Stimulated activated CD4-positive, alpha-beta T cell treated with anti-CD3 and anti-CD28 coated beads, TNF-alpha, amount 100 ng/mL, for 24 hours (primary cell): ENCODE results near the gene SELPLG.
A peak's percentile ranks its signal among the peaks of the same experiment; 100 is the strongest.
"Not testable (repeated sequence)": the region's sequence is repeated elsewhere in the genome, so short reads cannot be mapped to it uniquely, and the experiment has no call there.

Source experiments
- DNase-seq, 3 experiments: peaks; one replicate each; pipeline ENCODE4 v3.0.0-alpha.2; 2020; ENCODE audit warnings: low read depth in 3 of 3

Gene SELPLG

DNA sequence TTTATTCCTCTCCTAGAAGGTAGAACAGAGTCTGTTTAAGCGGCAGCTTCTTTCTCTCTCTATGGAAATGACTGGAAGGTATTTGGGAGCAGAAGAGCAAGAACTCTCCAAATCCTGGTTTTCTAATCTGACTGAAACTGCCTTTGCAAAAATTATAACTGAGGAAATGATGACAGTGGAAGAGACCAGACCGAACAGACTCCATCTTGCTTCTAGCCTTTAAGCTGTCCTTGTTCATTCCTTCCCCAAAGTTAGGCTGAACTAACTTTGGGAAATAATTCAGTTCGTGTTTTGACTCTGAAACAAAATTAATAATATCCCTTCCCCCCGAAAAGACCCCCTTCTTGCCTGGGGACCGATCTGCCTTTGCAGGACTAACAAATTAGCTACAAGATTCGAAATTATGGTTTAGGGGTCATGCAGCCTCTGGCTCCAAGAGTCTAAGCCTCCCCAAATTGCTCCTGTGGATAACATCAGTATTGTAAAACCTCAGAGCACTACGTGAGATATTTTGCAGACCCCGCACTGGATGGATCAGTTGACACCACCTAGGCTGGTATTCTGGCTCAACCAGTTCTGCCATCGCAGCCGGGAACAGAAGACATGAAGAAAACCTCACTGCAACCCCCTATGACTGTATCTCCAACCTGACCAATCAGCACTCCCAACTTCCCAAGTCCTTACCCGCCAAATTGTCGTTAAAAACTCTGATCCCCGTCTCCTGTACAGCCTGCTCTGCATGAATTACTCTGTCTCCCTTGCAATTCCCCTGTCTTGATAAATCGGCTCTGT is 14.1 kb downstream of the SELPLG start:
- no peak for DNase-seq

DNA sequence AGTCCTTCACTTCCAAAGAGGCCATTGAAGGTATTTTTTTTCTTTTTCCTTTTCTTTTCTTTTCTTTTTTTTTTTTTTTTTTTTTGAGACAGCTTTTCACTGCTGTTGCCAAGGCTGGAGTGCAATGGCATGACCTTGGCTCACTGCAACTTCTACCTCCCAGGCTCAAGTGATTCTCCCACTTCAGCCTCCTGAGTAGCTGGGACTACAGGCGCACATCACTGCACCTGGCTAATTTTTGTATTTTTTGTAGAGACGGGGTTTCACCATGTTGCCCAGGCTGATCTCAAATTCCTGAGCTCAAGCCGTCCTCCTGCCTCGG is 14.8 kb downstream of the SELPLG start:
- DNase-seq, result not testable (repeated sequence)

DNA sequence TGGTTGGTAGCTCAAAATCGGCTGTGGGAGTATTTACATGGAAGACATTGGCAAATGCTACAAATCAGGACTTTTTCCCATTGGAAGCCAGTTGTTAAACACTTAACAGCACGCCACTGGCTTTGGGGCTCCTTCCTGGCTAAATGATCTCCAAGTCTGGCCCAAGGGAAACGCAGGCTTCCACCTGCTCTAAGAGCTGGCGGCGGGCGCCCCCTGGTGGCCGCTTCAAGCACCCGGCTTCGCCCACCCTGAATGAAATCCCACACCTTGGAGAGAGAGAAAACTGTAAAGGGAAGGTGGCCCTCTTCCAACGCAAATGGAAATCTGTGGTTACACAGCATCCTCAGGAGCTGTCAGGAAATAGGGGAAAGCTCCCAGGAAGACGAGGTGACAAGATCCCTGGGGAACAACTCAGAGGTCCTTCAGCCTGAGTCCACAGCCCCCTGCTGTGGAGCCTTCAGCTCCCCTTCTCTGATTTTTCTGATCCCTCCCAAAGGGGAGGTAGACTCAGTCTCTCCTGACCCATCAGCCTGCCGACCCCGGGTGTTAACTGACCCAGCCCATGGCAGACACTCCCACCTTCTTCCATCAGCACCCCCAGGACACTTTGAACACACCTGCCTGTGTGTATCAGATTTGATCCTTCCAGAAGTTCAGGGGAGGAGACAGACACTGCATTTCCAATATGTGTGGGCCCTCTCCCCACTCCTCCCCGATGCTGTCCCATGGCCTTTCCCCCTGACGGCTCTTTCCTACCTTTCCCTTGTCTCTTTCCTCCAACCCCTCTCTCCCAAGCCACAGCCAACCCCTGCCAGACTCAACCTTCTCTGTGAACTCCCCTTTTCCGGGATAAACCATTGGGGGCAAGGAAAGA is 15.4 kb downstream of the SELPLG start:
- DNase-seq, result peak; percentile 58 to 73 (median 62)

DNA sequence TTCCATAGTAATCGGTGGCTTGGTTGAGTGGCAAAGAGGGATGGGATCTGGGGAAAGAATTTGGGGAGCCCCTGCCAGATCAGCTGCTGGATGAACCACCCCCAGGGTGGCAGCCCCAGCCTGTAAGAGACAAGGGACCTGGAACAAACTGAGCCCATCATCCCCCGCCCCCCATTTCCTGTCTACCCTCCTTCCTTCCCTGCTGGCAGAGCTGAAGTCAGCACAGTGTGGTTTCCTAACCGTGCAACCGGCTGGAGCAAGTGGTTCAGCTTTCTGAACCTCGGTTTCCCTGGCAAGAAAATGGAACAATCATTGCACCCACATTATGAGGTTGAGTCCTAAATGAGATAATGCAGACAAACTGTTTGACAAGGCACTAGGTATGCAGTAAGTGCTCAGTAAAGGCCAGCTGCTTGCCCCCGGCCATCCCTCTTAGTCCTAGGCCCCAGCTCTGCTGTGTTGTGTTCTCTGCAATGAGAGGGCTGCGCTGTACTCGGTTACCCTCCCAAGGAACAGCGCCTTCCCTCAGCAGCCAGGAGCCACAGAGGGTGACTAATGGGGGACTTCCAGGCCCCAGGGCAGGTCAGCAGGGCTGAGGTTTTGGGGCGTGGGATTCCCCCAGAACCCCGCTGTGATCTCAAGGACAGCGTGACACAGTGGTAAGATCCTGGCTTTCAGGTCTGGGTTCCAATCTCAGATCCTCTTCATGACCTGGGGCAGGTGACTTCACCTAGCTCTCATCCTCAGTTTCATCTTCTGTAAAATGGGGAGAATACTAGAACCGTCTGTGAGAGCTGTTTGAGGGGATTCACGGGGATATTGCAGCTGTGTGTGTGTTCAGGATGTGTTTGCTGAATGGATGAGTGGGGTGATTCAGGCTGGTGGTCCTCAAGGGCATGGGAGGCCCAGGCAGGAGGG is 16.5 kb downstream of the SELPLG start:
- DNase-seq, result peak; percentile 55 to 81 (median 65)

DNA sequence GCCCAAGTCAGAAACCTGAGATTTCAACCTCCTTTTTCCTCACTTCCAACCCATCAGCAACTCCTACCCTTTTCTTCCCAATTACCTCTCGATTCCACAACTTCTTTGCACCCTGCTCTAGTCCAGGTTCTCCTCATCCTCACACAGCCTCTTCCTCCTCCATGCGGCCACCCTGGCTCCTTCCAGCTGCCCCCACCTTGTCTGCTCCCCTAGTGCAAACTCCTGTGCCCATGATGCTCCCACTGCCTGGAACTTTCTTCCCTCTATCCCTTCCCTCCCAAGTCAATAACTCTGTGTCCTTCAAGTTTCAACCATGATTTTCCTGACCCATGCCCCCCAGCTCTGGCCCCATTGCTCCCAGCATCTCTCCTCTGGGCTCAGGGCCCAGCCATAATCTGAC is 17.3 kb downstream of the SELPLG start:
- DNase-seq, result no peak

DNA sequence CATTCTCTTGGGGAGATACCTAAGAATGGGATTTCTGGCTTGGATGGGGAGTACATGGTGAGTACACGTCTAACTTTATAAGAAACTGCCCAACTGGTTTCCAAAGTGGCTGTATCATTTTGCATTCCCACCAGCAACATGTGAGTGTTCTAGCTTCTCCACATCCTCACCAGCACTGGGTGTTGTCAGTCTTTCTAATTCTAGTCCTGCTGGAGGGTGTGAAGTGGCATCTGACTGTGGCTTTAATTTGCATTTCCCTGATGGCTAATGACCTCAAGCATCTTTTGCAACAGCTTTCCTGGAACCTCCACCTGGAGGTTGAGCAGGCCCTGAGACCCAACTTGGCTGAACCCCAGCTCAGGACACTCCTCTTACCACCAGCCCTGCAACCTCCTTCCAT is 17.8 kb downstream of the SELPLG start:
- DNase-seq, result no peak

DNA sequence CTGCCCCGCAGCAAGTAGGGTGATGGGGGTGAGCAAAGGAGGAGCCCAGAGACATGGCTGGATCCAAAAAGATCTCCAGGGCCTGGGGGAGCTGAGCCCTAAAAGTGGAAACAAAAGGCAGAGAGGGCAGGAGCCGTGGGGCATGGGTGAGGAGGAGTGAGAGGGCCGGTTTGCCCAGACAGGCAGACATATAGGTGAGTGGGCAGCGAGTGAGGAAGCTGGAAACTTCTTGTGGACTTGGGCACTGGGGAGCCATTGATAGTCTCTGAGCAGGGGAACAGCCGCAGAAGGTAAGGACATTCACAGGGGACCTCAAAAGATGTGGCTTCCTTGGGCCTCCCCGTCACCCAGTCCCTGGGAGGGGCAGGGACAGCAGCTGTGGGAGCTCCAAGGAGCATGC is 19.1 kb downstream of the SELPLG start:
- DNase-seq, result no peak

DNA sequence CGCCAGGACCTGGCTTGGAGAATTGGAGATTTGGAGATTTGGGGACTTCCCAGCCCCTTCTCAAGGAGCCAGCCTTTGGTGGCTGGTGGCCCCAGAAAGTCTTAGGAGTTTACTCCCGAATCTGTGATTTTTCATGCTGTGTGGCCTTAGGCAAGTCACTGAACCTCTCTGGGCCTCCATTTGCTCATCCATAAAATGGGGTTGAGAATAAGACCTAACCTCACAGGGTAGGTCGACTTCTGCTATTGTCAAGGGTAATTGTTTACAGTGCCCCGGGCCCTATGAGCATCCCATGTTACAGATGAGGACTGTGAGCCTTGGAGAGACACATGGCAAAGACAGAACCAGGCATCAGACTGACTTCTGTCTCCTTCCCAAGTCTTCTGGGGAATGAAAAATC is 19.7 kb downstream of the SELPLG start:
- no peak for DNase-seq

DNA sequence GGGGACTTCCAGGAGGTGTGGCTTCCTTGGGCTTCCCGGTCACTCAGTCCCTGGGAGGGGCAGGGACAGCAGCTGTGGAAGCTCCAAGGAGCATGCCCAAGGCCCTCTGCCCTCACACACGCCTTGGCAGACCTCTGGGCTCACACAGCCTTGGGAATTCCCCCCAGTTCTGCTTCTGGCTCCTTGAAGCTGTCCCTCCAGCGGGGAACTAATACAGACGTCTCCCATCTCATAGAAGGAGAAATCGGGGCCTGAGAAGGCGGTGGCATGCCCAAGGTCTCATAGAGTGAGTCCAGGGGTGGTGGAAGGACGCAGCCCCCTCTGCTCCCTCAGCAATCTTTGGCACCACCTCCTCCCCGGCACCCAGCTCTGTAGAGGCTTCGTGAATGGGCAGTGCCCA is 20.1 kb downstream of the SELPLG start:
- no peak for DNase-seq

DNA sequence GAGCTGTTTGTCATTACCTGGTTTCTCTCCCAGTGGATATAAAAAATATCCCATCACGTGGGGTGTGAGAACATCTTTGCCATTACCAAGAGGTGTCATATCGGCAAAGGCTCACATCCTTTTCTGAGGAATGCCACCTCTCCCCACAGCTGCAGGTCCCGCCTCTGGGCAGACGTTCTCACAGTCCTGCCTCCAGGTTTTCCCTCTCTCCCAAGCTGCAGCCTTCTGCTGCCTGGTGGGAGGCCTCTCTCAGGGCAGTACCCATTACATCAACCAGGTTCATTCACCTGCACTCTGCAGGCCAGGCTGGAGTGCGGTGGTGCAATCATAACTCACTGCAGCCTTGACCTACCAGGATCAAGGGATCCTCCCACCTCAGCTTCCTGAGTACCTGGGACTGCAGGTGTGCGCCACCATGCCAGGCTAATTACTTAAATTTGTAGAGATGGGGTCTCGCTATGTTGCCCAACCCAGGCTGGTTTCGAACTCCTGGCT is 20.9 kb downstream of the SELPLG start:
- DNase-seq, result no peak

DNA sequence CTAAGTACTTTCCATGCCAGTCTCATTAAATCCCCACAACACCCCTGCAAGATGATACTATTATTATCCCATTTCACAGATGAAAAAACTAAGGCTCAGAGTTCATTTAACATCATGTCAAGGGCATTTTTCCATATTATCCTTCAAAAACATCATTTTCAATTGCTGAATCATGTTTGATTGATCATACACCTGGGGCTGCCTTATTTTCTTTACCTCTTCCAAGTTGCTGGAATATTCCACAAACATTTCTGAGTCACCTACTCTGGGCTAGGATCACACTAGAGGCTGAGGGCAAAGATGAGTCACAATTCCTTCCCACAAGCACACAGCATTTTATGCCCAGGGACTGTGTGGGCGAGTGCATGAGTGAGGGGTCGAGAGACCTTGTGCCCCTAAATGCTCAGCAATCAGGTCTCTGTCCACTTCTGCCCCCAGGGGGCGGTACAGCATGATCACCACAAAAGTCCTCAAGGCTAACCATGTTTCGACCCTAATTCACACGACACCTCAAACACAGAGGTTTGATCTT is 21.7 kb downstream of the SELPLG start:
- DNase-seq, result peak in 1 of 3 experiments; percentile 59

DNA sequence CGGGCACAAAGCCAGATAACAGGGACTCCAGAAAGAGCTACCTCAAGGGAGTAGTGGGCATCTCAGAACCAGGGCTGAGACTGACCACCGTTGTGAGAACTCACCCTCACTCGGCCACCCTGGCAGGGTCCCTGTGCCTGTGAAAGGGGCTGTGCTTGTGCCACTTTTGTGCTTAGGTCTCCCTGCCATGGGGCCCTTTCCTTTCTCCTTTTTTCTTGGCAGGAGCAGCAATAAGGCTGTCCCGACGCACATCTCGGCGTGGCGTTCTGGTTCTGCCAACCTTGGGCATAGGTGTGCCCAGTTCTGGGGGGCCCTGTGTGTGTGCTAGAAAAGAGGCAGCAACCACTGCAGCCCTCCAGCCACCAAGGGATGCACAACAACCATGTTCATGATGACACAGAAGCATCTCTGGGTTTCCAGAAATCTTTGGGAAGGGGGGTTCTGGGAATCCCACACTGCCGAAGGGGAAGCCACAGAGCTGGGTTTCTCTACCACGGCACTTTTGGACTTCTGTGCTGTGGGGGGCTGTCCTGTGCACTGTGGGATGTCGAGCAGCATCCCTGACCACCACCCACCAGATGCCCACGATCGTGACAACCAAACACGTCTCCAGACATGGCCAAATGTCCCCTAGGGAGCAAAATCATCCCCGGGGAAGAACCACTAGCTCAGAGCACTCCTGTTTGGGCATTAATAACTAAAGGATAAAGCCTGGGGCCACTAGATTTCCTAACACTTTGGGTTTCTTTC is 22.7 kb downstream of the SELPLG start:
- no peak for DNase-seq

DNA sequence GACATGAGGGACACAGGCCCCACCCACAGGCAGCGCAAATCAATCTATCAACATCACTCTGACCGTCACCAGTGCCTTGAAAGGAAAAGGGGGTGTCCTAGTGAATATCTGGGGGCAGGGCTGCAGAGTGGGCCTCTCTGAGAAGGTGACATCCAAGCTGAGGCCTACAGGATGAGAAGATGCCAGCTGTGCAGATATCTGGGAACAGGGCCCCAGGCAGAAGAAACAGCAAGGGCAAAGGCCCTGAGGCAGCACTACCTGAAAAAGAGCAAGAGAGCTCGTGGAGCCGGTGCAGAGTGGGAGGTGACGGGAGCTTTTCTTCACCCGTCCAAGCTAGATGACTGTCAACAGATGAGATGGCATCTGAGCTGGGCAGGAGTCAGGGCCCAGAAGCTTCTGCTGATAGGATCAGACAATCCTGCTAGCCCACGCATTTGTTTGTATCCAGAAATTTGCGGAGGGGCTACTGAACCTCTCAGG is 23.3 kb downstream of the SELPLG start:
- no peak for DNase-seq

DNA sequence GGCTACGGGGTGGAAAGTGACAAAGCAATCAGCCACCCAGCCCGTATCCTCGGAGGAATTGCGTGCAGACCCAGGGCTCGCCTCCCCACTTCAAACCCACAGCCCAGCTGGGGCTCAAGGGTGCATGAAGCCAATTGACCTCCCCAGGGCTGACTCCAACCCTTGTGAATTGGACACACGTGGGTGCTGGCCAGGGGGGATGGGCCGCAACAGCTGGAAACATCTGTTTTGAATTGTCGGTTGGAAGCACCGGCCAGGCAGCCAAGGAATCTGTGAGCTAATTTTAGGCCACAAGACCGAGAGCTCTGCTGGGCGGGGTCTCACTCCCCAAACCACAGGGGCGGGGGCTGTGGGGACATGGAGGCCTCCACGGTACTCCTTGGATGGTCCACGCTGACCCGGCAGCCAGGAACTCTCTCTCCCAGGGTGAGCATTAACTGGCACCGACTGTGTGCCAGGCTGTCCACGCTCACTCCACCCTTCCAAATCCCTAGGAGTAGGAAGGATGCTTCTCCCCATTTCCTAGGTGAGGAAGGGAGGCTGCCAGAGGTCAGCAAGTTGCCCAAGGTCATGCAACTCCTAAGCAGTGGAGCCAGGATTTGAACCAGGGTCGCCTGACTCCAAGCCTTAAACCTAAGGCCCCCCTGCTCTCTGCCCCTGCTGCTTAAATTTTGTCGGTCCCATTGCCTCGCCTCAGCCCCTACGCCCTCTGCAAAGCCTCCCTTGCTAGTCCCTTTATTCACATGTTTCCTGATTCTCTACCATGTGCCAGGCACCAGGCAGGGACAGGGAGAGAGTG is 24.0 kb downstream of the SELPLG start:
- DNase-seq, result no peak

DNA sequence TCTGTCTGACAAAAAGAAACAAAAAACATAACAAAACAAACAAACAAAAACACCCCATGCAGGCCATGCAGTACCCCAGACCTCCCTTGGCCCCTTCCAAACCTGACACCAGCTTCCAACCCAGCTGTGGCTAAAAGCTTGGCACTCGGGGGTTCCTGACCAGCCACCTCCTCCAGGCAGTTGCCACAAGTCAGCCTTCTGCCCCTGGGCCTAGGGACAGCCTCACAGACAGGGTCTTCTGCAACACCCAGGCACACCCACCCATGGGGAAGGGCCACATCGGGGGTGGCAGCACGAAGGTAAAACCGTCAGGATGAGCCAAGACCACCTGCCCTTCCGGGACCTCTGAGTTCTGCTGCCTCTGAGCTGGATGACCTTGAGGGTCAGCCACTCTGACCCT is 25.1 kb downstream of the SELPLG start:
- no peak for DNase-seq

DNA sequence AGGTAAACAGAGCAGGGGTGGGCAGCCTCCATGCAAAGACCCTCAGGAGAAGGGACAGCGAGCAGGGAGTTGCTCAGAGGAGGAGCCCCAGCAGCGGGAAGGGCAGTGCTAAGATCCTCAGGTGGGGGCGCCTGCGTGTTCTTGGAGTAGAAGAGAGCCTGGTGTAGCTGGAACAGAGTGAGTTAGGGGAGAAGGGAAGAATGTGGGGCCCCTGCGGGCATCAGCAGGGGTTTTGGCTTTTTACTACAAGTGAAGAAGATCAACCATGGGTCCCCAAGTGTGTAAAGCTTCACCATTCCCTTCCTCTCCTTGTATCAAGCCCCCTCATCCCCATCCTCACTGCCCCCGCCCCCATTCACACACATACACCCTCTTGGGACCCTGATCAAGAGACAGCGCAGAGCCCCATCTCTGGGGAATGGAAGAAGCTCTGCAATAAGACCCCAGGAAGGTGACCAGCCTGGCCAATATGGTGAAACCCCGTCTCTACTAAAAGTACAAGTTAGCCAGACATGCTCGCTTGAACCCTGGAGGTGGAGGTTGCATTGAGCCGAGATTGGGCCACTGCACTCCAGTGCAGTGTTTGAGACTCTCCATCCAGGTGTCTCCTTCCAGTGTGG is 25.6 kb downstream of the SELPLG start:
- no peak for DNase-seq

DNA sequence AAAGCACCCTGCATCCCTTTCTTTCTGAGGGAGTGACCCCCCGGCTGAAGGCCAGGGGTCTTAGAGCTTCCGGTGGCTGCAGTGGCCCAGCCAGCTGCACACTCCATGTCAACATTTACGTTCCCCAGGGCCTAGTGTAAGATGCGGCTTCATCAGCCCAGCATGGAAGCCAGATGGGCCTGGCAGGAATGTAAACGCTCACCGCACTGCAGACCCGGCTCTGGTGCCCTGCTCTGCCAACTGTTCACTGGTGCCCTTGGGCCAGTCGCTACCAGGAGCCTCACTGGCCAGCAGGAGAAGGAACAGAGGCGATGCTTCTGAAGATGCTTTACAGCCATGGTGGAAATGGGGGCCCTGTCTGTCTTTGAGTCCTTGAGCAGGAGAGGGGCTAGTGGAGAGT is 27.2 kb downstream of the SELPLG start:
- no peak for DNase-seq

DNA sequence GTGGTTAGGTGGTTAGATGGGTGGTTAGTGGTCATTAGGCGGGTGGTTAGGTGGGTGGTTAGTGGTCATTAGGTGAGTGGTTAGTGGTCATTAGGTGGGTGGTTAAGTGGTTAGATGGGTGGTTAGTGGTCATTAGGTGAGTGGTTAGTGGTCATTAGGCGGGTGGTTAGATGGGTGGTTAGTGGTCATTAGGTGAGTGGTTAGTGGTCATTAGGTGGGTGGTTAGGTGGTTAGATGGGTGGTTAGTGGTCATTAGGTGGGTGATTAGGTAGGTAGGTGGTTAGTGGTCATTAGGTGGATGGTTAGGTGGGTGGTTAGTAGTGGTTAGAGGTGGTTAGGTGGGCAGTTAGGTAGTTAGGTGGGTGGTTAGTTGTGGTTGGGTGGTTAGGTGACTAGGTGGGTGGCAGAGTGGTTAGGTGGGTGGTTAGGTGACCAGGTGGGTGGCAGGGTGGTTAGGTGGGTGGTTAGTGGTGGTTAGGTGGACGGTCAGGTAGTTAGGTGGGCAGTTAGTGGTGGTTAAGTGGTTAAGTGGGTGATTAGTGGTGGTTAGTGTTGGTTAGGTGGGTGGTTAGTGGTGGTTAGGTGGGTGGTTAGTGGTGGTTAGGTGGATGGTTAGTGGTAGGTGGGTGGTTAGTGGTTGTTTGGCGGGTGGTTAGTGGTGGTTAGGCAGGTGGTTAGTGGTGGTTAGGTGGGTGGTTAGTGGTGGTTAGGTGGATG is 27.8 kb downstream of the SELPLG start:
- DNase-seq, result no peak
